GM19452 (cell line): ENCODE data around the gene GLUD1.
"Not testable (repeated sequence)": the region's sequence is repeated elsewhere in the genome, so short reads cannot be mapped to it uniquely, and the experiment has no call there.

Source experiments
- ATAC-seq: cut with Tn5 transposase; IDR thresholded peaks from one replicate; pipeline ENCODE4 v1.9.1; 2021; ENCODE audit not compliant: unreplicated experiment

GLUD1 gene

DNA sequence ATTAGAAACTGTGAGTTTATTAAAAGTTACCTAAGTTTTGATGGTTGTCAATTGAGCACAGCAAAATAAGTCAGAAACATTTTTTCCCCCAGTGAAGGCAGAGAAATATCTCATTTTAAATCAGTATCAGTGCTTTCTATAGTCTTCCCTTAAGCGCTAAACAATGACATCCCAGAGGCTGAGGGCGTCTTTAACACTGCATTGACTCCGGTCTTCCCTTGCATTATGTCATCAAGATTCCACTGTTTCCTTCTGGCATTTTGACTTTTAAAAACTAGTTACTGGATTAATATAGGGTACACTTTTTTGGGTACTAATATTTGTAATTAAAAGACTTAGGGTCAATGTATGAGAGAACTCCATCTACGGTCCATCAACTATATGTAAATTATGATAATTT, 3.9 kb downstream of the GLUD1 start:
- no peak for ATAC-seq

GRCh38 chr10:87089746-87090145, 4.9 kb downstream of the GLUD1 start:
- no peak for ATAC-seq

DNA sequence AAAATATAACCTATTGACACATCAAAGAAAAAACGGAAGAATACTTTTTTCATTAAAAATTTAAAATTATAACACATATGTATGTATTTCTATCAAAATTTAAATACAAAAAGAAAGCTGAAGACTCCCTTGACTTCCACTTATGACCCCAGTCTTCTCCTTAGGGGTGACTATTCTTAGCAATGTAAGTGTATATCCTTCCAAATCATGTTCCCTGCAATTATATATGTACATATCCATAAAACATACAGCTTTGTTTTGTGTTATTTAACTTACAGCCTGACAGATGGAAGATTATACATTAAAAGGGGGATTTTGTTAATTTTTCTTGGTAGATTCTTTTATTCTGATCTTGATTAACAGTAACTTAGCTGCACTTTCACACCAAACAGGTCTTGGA, 9.1 kb downstream of the GLUD1 start:
- no peak for ATAC-seq

- ATAC-seq: not testable (repeated sequence)
Observed at GRCh38 chr10:87084291-87084782, 10.3 kb downstream of the GLUD1 start.

- not testable (repeated sequence) for ATAC-seq
Observed at GRCh38 chr10:87083576-87084290, 10.9 kb downstream of the GLUD1 start.

- ATAC-seq: not testable (repeated sequence)
Observed at GRCh38 chr10:87082219-87082618, 12.4 kb downstream of the GLUD1 start.

GRCh38 chr10:87081574-87081973, 13.1 kb downstream of the GLUD1 start:
- ATAC-seq: not testable (repeated sequence)

DNA sequence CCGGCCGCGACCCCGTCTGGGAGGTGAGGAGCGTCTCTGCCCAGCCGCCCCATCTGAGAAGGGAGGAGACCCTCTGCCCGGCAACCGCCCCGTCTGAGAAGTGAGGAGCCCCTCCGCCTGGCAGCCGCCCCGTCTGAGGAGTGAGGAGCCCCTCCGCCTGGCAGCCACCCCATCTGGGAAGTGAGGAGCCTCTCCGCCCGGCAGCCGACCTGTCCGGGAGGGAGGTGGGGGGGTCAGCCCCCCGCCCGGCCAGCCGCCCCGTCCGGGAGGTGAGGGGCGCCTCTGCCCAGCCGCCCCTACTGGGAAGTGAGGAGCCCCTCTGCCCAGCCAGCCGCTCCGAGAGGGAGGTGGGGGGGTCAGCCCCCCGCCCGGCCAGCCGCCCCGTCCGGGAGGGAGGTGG, 14.0 kb downstream of the GLUD1 start:
- ATAC-seq: not testable (repeated sequence)

DNA sequence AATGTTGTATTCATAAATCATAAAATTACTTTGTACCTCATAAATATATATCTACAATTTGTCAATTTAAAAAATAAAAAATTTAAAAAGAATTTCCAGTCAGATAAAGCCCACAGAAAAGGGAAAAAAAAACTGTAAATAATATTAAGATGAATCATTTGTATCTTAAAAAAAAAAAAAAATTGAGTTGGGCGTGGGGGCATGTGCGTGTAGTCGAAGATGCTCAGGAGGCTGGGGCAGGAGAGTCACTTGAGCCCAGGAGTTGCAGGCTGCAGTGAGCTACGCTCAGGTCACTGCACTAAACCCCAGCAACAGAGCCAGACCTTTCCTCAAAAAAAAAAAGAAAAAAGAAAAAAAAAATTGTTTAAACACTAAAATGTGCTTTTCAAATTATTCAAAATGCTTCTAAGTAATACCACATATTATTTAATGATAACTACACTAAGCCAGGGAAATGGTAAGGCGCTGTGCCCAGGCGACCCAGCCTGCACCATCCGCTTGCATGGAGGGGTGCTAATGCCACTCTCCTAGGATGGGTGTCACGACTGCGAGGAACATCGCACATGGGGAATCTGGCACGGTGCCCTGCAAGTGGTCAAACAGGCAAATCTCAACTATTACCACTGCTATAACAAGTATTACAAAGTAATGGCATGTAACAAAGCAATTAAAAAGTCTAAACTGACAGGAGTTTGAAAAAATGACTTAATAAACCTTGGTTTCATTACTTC, 15.4 kb downstream of the GLUD1 start:
- no peak for ATAC-seq

DNA sequence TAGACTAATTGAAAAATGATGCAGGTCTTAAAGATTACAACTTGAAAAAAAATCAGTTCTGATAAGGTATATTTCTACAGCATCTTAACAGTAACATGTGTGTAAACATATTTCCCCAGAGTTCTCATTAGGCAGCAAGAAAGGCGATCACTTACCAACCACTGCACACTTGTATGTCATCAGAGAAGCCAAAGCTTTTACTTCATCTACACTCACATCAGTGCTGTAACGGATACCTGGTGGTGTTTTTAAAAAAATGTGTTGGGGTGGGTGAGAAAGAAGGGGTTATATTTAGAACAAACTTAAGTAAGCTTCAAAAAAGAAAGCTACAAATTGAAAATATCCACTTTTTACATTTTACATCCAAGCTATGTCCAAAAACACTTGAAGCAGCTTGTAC, 18.2 kb downstream of the GLUD1 start:
- ATAC-seq: not testable (repeated sequence)

DNA sequence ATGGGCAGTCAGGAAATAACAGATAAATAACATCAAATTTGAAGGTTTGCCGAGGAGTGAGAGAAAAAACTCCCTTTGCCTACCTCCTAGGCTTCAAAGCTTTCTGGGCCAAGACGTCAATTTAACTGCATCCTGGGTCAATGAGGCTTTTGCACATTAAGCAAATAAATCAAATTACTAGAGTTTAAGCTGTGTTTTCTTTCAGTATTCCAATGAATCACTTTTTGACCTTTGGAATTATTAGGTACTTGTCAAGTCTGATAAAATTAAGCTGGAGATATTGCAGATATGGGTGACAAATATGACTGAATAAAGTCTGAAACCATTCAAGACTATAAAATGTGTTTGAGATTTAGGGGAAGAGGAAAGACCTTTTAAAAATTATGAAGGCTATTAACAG, 22.2 kb downstream of the GLUD1 start:
- no peak for ATAC-seq

DNA sequence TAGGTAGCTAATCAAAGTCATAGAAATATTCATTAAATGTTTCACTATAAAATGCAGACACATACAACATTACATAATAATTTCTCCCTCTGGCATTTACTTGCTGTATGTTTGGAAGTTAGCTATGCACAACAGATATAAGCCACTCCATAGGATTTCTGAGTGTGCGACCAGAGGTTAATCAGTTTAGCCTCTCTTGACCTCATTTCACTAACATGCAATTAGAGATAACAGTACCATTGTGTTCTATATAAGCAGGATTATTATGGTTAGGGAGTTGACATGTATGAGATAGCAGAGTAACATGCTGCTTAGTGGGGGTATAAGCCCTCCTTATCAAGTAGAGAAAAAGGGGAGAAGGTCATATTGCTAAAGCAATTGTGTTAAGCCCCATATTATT, 26.4 kb downstream of the GLUD1 start:
- ATAC-seq: no peak

GRCh38 chr10:87066865-87067264, 27.8 kb downstream of the GLUD1 start:
- ATAC-seq: no peak

- no peak for ATAC-seq
Observed at GRCh38 chr10:87066178-87066577, 28.5 kb downstream of the GLUD1 start.

DNA sequence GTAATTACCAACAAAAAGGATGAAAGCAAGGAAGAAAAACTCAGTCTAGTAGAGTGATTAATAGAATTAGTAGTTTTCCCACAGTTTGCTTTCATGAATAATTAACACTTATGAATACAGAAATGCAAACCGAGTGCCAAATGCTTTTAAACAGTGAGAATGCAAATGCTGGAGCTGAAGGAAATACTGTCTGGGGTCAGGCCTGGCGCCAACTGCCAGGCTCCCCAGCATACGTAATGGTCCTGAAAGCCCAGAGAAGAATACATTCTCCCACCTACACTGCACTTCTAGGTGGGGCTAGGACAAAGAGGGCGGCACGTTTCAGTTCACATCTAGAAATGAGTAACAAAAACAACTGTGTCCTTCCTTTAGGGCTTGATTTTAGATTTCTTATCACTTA, 30.0 kb downstream of the GLUD1 start:
- no peak for ATAC-seq

GRCh38 chr10:87060280-87060928, 34.2 kb downstream of the GLUD1 start:
- ATAC-seq: no peak

GRCh38 chr10:87059401-87059800, 35.2 kb downstream of the GLUD1 start:
- ATAC-seq: no peak

DNA sequence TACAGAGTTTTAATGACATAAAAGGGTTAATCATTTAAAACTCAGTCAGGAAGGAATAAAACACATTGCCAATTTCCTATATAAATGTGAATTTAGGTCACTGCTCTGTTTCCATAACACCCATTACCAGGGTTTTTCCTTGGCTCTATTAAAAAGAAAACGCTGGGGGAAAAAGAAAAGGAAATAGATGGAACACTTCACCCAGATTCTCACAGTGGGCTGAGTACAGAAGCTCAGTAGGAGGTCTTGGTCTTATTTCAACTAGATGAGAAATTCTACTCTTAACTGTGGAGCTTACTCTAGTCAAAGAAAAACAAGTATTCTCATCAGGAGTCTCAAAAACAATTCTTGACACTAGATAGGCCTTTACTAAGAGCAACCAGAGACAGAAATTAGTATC, 36.5 kb downstream of the GLUD1 start:
- ATAC-seq: no peak

DNA sequence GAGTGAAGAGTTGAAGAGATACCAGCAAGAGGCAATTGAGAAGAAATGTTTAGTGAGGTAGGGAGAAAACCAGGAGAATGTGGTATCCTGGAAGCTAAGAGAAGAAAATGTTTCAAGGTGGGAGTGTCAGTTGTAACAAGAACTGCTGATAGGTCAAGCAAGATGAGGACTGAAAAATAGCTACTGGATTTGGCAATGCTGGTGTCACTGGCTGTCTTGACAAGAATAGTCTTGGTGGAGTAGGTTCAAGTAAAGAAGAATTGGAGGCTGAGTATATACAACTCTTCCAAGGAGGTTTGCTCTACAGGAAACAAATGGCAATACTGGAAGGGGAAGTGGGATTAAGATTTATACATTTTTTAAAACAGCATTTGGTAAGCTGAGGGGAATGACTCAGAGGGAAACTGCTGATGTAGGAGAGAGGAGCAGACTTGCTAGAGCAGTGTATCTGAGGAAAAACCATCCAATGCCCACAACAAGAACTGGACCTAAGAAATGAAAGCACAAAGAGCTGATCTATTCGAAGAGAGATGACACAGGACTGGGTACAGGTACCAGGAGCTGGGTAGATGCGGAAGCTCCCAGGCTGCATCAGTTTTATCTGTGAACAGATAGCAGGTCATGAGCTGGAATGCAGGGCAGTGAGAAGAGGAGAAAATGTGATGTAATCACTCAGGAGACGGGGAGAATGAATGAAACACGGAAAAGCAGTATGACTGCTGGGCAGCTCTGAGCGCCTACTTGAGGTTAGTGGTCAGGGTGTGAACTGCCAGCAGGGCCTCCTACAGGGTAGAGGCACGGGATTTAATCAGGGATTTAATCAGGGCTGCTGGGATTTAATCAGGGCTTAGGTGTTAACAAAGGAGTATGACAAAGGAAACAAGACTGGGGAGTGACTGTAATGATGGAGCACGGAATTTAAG, 40.0 kb downstream of the GLUD1 start:
- ATAC-seq: peak; percentile 54

DNA sequence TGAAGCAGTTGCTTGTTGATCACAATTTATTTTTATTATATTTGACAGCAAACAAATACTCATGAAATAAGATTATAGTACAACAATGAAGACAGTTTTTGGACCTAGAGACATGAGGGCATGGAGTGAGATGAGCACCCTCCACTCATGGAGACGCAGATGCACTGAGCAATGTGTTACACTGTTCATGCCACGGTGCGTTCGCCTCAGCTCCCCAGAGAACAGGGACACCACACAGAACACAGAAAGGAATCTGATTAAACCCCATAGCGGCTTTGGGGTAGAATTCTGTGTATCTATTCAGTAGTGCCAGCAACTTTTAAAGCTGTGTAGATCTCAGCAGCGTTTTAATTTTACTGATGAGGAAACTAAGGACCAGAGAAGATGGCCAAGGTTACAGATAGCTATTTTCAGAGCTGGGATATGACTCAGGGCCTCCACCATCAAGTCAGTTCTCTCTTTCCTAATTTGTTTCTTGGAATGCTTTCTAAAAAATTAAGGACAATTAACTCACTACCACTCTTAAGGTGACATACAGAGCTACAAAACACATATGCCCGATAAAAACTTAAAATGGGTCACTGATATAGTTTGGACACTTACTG, 41.0 kb downstream of the GLUD1 start:
- no peak for ATAC-seq
